AG09309 (cell line): ENCODE data around the gene KIT.

ENCODE experiments used
- DNase-seq: peaks from one replicate; pipeline ENCODE4 v3.0.0-alpha.2; 2010; ENCODE audit warnings: low read depth
- H3K4me3 ChIP-seq: 2 replicates; pipeline ENCODE4 v1.5.1; 2011; ENCODE audit warnings: mild to moderate bottlenecking, low read depth, low read length, moderate library complexity; ENCODE audit not compliant: control insufficient read depth
- TF ChIP-seq, protein P1 (sequence below): IDR thresholded peaks from 2 replicates; pipeline ENCODE4 v1.5.1; 2011; ENCODE audit warnings: mild to moderate bottlenecking, low read depth, low read length, inconsistent platforms; ENCODE audit not compliant: insufficient read depth, control insufficient read depth; ENCODE audit errors: missing control alignments

KIT gene

DNA sequence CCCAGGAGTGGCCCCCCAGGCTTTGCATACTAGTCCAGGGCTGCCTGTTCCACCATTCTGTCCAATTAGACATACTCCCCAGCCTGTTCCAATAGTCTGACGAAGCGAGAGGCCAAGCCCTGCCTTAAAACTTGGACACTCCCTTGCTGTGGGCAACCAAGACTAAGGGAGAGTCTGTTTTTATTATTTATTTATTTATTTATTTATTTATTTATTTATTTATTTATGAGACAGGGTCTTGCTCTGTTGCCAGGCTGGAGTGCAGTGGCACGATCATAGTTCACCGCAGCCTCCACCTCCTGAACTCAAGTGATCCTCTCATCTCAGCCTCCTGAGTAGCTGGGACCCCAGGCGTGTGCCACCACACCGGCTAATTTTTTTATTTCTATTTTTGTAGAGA, 6.6 kb downstream of the KIT start:
- TF ChIP-seq, protein P1, sequence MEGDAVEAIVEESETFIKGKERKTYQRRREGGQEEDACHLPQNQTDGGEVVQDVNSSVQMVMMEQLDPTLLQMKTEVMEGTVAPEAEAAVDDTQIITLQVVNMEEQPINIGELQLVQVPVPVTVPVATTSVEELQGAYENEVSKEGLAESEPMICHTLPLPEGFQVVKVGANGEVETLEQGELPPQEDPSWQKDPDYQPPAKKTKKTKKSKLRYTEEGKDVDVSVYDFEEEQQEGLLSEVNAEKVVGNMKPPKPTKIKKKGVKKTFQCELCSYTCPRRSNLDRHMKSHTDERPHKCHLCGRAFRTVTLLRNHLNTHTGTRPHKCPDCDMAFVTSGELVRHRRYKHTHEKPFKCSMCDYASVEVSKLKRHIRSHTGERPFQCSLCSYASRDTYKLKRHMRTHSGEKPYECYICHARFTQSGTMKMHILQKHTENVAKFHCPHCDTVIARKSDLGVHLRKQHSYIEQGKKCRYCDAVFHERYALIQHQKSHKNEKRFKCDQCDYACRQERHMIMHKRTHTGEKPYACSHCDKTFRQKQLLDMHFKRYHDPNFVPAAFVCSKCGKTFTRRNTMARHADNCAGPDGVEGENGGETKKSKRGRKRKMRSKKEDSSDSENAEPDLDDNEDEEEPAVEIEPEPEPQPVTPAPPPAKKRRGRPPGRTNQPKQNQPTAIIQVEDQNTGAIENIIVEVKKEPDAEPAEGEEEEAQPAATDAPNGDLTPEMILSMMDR = no peak
- no peak overlapping the region for H3K4me3 ChIP-seq
- no peak for DNase-seq

DNA sequence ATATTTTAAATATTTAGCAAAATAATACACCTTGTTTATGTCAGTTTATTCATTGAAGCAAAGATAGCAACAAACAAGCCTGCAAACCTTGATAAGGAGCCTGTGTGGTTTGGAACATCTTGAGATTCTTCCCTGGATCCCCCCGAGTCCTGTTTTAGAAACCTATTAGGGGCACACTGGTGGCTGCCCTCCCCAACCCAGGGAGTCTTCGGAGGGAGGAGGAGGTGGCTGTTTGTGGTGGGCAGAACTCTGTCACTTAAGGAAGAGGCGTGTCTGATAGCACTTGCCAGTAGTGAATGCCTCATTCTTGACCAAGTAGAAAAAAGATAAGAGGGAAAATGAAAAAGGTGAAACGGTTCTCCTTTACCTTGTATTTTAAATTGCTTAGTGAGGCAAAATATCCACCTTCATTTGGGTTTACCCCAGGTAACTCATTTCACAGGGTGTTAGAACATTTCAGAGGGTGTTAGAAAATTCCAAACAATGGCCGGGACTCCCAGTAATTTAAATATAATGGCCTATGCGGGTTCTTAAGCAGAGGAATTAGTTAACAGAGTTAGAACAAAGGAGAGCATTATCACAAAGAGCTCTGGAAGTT, 10.4 kb downstream of the KIT start:
- DNase-seq = no peak
- TF ChIP-seq, protein P1 = no peak
- H3K4me3 ChIP-seq = no peak overlapping the region

DNA sequence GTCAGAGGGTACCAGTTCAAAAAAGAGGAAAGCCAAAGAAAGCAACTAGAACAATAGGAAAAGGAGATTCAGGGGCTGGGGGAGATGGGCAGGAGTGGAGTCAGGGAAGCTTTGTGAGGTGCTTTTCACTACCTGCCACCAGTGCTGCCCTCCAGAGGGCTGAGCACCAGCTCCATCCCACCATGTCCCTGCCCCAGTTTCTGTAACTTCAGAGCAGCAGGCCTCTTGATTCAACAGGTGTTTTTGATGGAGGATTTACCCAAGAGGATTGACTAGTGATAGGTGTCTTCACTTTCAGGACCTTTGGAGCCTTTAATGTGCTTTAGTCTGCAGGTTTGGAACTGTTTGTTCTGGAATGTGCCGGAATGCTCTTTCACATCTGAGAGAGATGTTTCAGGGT, 12.1 kb downstream of the KIT start:
- DNase-seq = no peak
- TF ChIP-seq, protein P1 = no peak
- no peak overlapping the region for H3K4me3 ChIP-seq

DNA sequence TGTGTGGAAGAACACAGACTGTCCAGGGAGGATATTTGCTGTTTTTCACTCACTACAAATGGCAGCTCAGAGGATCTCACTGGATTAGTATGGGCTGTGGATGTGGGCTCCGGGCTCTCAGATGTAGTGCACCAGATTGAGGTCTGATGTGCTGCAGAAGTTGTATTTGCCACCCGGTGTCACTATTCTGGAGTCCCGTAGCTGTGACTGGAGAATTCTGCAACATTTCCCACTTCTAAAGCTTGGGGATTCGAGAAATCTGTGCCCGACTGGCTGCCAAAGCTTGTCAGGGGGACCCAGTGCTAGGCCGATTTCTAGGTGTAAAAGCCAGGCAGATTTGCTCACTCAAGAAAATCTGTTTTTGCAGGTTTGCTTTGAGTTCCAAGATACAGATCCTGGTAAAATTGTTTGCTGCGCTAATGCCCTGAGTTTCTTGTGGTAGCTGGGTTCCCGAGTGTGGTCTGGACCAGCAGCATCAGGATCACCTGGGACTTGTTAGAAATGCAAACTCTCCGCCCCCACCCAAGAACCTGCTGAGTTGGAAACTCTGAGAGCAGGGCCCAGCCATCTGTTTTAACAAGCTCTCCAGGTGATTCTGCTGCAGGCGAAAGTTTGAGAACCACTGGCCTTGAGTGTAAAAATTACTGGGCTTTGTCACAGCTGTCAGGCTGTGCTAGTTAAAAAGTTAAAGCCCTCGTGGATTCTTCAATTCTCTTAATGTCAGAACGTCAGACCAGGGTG, 18.1 kb downstream of the KIT start:
- no peak for DNase-seq
- H3K4me3 ChIP-seq = no peak overlapping the region
- TF ChIP-seq, protein P1 = no peak

DNA sequence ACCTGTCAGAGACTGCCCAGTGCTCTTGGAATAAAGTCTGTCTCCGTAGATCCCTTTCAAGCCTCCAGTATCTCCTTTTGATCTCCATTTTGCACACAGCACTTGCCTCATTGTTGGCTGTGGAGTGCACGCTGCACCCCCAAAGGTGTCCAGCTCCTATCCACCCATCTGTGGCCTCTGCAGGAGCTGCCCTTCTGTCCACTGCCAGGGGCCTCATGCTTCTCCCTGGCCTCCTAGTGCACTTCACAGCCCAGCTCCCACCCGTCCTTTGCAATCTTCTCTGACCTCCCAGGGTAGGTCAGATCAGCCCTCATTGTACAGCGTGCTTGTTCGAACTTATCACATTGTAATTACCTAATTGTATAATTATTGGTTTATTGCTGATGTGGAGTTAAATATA, 18.9 kb downstream of the KIT start:
- TF ChIP-seq, protein P1 = no peak
- DNase-seq = no peak
- H3K4me3 ChIP-seq = no peak overlapping the region

- no peak for DNase-seq
- no peak overlapping the region for H3K4me3 ChIP-seq
- TF ChIP-seq, protein P1 = no peak
These were observed 19.7 kb downstream of the KIT start for GRCh38 chr4:54677416-54677815.
